ENCODE measurements around the gene ADM5. TPM values are rescaled to one million over a fixed set of nuclear protein-coding genes. Genes with fewer than 3 reads are reported as not detected.

ADM5 gene
- polyA plus RNA-seq, 6 donors from 2014 or later = 0.19 to 0.47 (median 0.26) TPM; not detected in 2

GRCh38 chr19:49664171-49665035 is 25.0 kb upstream of the ADM5 start:
- ATAC-seq (ENCODE audit: low read depth in 2 of 2) (peak; percentile 48 to 51), DNase-seq (peak; percentile 74)
- H3K36me3 Mint-ChIP-seq = peaks cover 0 to 8% of the 10 kb centered on the region in 2 donors
- H3K27ac Mint-ChIP-seq = peak overlapping the region; percentile 91 to 98 (median 96)
- peaks cover 32 to 48% (median 42%) of the 10 kb centered on the region in 3 donors for H3K4me1 Mint-ChIP-seq
- H3K4me3 Mint-ChIP-seq = peak overlapping the region; percentile 93 to 99 (median 98)
- H3K27me3 Mint-ChIP-seq = no peaks in the 10 kb centered on the region
- no peaks in the 10 kb centered on the region for H3K9me3 Mint-ChIP-seq

- ATAC-seq (ENCODE audit: low read depth in 2 of 2) (no peak), DNase-seq (no peak)
- peaks cover 32 to 46% (median 42%) of the 10 kb centered on the region in 3 donors for H3K4me1 Mint-ChIP-seq
- H3K27me3 Mint-ChIP-seq = no peaks in the 10 kb centered on the region
- H3K36me3 Mint-ChIP-seq = peaks cover 0 to 8% of the 10 kb centered on the region in 2 donors
- no peaks in the 10 kb centered on the region for H3K9me3 Mint-ChIP-seq
- peak overlapping the region; percentile 93 to 99 (median 98) for H3K4me3 Mint-ChIP-seq
- H3K27ac Mint-ChIP-seq = peak overlapping the region; percentile 91 to 98 (median 96)
These were observed 24.4 kb upstream of the ADM5 start for GRCh38 chr19:49665036-49665350.

GRCh38 chr19:49665351-49666119 is 23.9 kb upstream of the ADM5 start, which contains the start of the genes BCL2L12 and IRF3:
Gene BCL2L12 (plus strand): TSS chr19:49665933. CDS start chr19:49666693, 760 bp downstream.
Gene IRF3 (minus strand): TSS chr19:49665857. CDS start chr19:49664838, 1,019 bp downstream.
- Mint-ChIP-seq H3K4me3 (peak within 1 kb of the TSS; percentile 93 to 99 (median 98)), H3K9me3 (no peaks in the 10 kb centered on the region), H3K27me3 (no peaks in the 10 kb centered on the region), H3K4me1 (peaks cover 32 to 42% (median 42%) of the 10 kb centered on the region in 3 donors), H3K36me3 (peaks cover 0 to 8% of the 10 kb centered on the region in 2 donors), H3K27ac (peak within 1 kb of the TSS; percentile 91 to 98 (median 96))
- DNase-seq (peak; percentile 98), ATAC-seq (ENCODE audit: low read depth in 2 of 2) (peak; percentile 90 to 92)

GRCh38 chr19:49666120-49666444 is 23.3 kb upstream of the ADM5 start:
- Mint-ChIP-seq H3K4me1 (peaks cover 32 to 42% (median 42%) of the 10 kb centered on the region in 3 donors), H3K4me3 (peak overlapping the region; percentile 93 to 99 (median 98)), H3K9me3 (no peaks in the 10 kb centered on the region), H3K36me3 (peaks cover 0 to 8% of the 10 kb centered on the region in 2 donors), H3K27ac (peak overlapping the region in 5 of 6 donors; percentile 33 to 98 (median 96)), H3K27me3 (no peaks in the 10 kb centered on the region)
- DNase-seq (no peak), ATAC-seq (ENCODE audit: low read depth in 2 of 2) (peak; percentile 1 to 7)

- Mint-ChIP-seq H3K27me3 (no peaks in the 10 kb centered on the region), H3K27ac (no peak overlapping the region), H3K9me3 (no peaks in the 10 kb centered on the region), H3K4me3 (peak overlapping the region in 5 of 8 donors; percentile 40 to 99 (median 93)), H3K4me1 (peaks cover 39 to 51% (median 49%) of the 10 kb centered on the region in 3 donors), H3K36me3 (peaks cover 0 to 8% of the 10 kb centered on the region in 2 donors)
- no peak for DNase-seq
- ATAC-seq (ENCODE audit: low read depth in 2 of 2) = no peak
These were observed 21.9 kb upstream of the ADM5 start for GRCh38 chr19:49667473-49667872.

- Mint-ChIP-seq H3K4me1 (peaks cover 41 to 49% (median 45%) of the 10 kb centered on the region in 3 donors), H3K9me3 (no peaks in the 10 kb centered on the region), H3K4me3 (peak overlapping the region in 1 of 8 donors; percentile 35), H3K27ac (no peak overlapping the region), H3K27me3 (no peaks in the 10 kb centered on the region), H3K36me3 (peaks cover 0 to 8% of the 10 kb centered on the region in 2 donors)
- ATAC-seq (ENCODE audit: low read depth in 2 of 2) (no peak), DNase-seq (no peak)
These were observed 19.9 kb upstream of the ADM5 start for GRCh38 chr19:49669516-49669915.

- Mint-ChIP-seq H3K4me3 (peak overlapping the region in 7 of 8 donors; percentile 25 to 82 (median 72)), H3K4me1 (peaks cover 27 to 44% (median 29%) of the 10 kb centered on the region in 3 donors)
These were observed 17.1 kb upstream of the ADM5 start for GRCh38 chr19:49672131-49672919.

GRCh38 chr19:49676136-49676783 is 13.1 kb upstream of the ADM5 start:
- H3K27me3 Mint-ChIP-seq = no peaks in the 10 kb centered on the region
- H3K36me3 Mint-ChIP-seq = no peaks in the 10 kb centered on the region
- no peaks in the 10 kb centered on the region for H3K9me3 Mint-ChIP-seq
- H3K27ac Mint-ChIP-seq = peak overlapping the region; percentile 97 to 100 (median 99)
- ATAC-seq (ENCODE audit: low read depth in 2 of 2) = no peak
- peaks cover 47 to 69% (median 54%) of the 10 kb centered on the region in 3 donors for H3K4me1 Mint-ChIP-seq
- no peak for DNase-seq
- peak overlapping the region; percentile 91 to 100 (median 98) for H3K4me3 Mint-ChIP-seq

More at GRCh38 chr19:49672131-49672919, 17.1 kb upstream of the ADM5 start:
- Mint-ChIP-seq H3K9me3 (no peaks in the 10 kb centered on the region), H3K36me3 (no peaks in the 10 kb centered on the region), H3K27ac (peak overlapping the region in 4 of 6 donors; percentile 39 to 89 (median 64)), H3K27me3 (no peaks in the 10 kb centered on the region)
- ATAC-seq (ENCODE audit: low read depth in 2 of 2) (no peak), DNase-seq (peak; percentile 68)

- H3K36me3 Mint-ChIP-seq = no peaks in the 10 kb centered on the region
- no peaks in the 10 kb centered on the region for H3K27me3 Mint-ChIP-seq
- H3K4me3 Mint-ChIP-seq = peak overlapping the region; percentile 91 to 100 (median 98)
- H3K4me1 Mint-ChIP-seq = peaks cover 46 to 68% (median 54%) of the 10 kb centered on the region in 3 donors
- no peaks in the 10 kb centered on the region for H3K9me3 Mint-ChIP-seq
- H3K27ac Mint-ChIP-seq = peak overlapping the region; percentile 98 to 100 (median 99)
- ATAC-seq (ENCODE audit: low read depth in 2 of 2) (peak; percentile 70 to 72), DNase-seq (peak; percentile 99)
These were observed 12.6 kb upstream of the ADM5 start for GRCh38 chr19:49676784-49677230.

- no peaks in the 10 kb centered on the region for H3K36me3 Mint-ChIP-seq
- peak within 1 kb of the TSS; percentile 91 to 100 (median 98) for H3K4me3 Mint-ChIP-seq
- peaks cover 41 to 63% (median 49%) of the 10 kb centered on the region in 3 donors for H3K4me1 Mint-ChIP-seq
- ATAC-seq (ENCODE audit: low read depth in 2 of 2) (peak; percentile 19 to 20), DNase-seq (peak; percentile 64)
- H3K27ac Mint-ChIP-seq = peak within 1 kb of the TSS; percentile 98 to 100 (median 99)
- H3K9me3 Mint-ChIP-seq = no peaks in the 10 kb centered on the region
- no peaks in the 10 kb centered on the region for H3K27me3 Mint-ChIP-seq
These were observed 12.0 kb upstream of the ADM5 start, which contains the start of gene PRMT1 for GRCh38 chr19:49677231-49677900. Gene PRMT1 (plus strand): TSS chr19:49677271. CDS start chr19:49677281, 10 bp downstream.

- peaks cover 38 to 61% (median 46%) of the 10 kb centered on the region in 3 donors for H3K4me1 Mint-ChIP-seq
- no peaks in the 10 kb centered on the region for H3K27me3 Mint-ChIP-seq
These were observed 11.3 kb upstream of the ADM5 start for GRCh38 chr19:49677901-49678674.

More at GRCh38 chr19:49677901-49678674, 11.3 kb upstream of the ADM5 start:
- ATAC-seq (ENCODE audit: low read depth in 2 of 2) (peak; percentile 26 to 31), DNase-seq (peak; percentile 80)
- H3K4me3 Mint-ChIP-seq = peak overlapping the region; percentile 84 to 100 (median 94)
- H3K27ac Mint-ChIP-seq = peak overlapping the region; percentile 82 to 99 (median 98)
- H3K9me3 Mint-ChIP-seq = no peaks in the 10 kb centered on the region
- H3K36me3 Mint-ChIP-seq = no peaks in the 10 kb centered on the region

All from naive B cell (primary cell).